ENCODE results near the gene YBX1.

GRCh38 chr1:42660907-42661500 is 21.2 kb upstream of the YBX1 start:
- TF ChIP-seq POLR2A (IDR thresholded peaks at IDR 0.05) (no peak), CTCF (IDR thresholded peaks at IDR 0.05) (no peak), EP300 (IDR thresholded peaks at IDR 0.05) (no peak)
